HEK293T (cell line): ENCODE data around the gene ZFYVE16.

Experiments
- ARNT ChIP-seq: fragments of 450-650 bp; IDR thresholded peaks from 2 replicates; pipeline ENCODE4 v1.6.1; 2017; ENCODE audit warnings: mild to moderate bottlenecking
- BHLHE40 ChIP-seq: fragments of 450-650 bp; IDR thresholded peaks from 2 replicates; pipeline ENCODE4 v1.6.1; 2016; ENCODE audit warnings: mild to moderate bottlenecking, moderate library complexity, borderline replicate concordance
- CTBP1 ChIP-seq: fragments of 450-650 bp; IDR thresholded peaks from 2 replicates; pipeline ENCODE4 v1.6.1; 2016; ENCODE audit warnings: borderline replicate concordance
- FOXA1 ChIP-seq: fragments of 450-650 bp; IDR thresholded peaks from 2 replicates; pipeline ENCODE4 v1.6.1; 2016; ENCODE audit warnings: mild to moderate bottlenecking
- FOXK2 ChIP-seq: fragments of 450-650 bp; IDR thresholded peaks from 2 replicates; pipeline ENCODE4 v1.6.1; 2016; ENCODE audit warnings: mild to moderate bottlenecking
- FOXM1 ChIP-seq: fragments of 450-650 bp; IDR thresholded peaks from 2 replicates; pipeline ENCODE4 v1.6.1; 2017; ENCODE audit warnings: mild to moderate bottlenecking, borderline replicate concordance
- HDGF ChIP-seq: fragments of 450-650 bp; IDR thresholded peaks from 2 replicates; pipeline ENCODE4 v1.6.1; 2017; ENCODE audit warnings: antibody characterized with exemption, borderline replicate concordance
- L3MBTL2 ChIP-seq: fragments of 450-650 bp; conservative IDR thresholded peaks from 2 replicates; pipeline ENCODE4 v1.6.1; 2016; ENCODE audit warnings: mild to moderate bottlenecking
- NFRKB ChIP-seq: fragments of 450-650 bp; IDR thresholded peaks from 2 replicates; pipeline ENCODE4 v1.6.1; 2016; ENCODE audit warnings: mild to moderate bottlenecking, moderate library complexity
- PKNOX1 ChIP-seq: fragments of 450-650 bp; IDR thresholded peaks from 2 replicates; pipeline ENCODE4 v1.6.1; 2016
- SP1 ChIP-seq: fragments of 450-650 bp; IDR thresholded peaks from 2 replicates; pipeline ENCODE4 v1.6.1; 2017
- SUZ12 ChIP-seq: fragments of 450-650 bp; IDR thresholded peaks from 2 replicates; pipeline ENCODE4 v1.6.1; 2016; ENCODE audit warnings: mild to moderate bottlenecking
- TARDBP ChIP-seq: fragments of 450-650 bp; IDR thresholded peaks from 2 replicates; pipeline ENCODE4 v1.6.1; 2016
- ZNF384 ChIP-seq: fragments of 450-650 bp; IDR thresholded peaks from 2 replicates; pipeline ENCODE4 v1.6.1; 2016

GRCh38 chr5:80483636-80484232 lies 75.9 kb downstream of the ZFYVE16 start:
- TF ChIP-seq FOXA1 (no peak), SUZ12 (no peak), ZNF384 (no peak), ARNT (no peak), BHLHE40 (no peak), PKNOX1 (no peak), TARDBP (no peak), NFRKB (no peak), SP1 (no peak), HDGF (no peak), FOXM1 (no peak), CTBP1 (no peak), FOXK2 (no peak), L3MBTL2 (no peak)
